GM23338 (cell line): ENCODE results near the gene CYP3A5.

Experiments used
- EZH2 ChIP-seq: fragments of 200-600 bp; sonication (generic); IDR thresholded peaks from one replicate; pipeline ENCODE4 v1.8.0; 2017; ENCODE audit warnings: antibody characterized with exemption, mild to moderate bottlenecking, low read depth; ENCODE audit not compliant: unreplicated experiment
- EZH2phosphoT487 ChIP-seq: fragments of 200-600 bp; sonication (generic); IDR thresholded peaks from one replicate; pipeline ENCODE4 v1.8.1; 2018; ENCODE audit warnings: antibody characterized with exemption; ENCODE audit not compliant: unreplicated experiment
- POLR2AphosphoS5 ChIP-seq: IDR thresholded peaks from 2 replicates; pipeline ENCODE4 v1.6.1; 2016; ENCODE audit warnings: antibody characterized with exemption, low read depth
- TF ChIP-seq, protein P1 (sequence below): IDR thresholded peaks from one replicate; pipeline ENCODE4 v1.6.1; 2018; ENCODE audit warnings: antibody characterized with exemption; ENCODE audit not compliant: unreplicated experiment
- TF ChIP-seq, protein P2 (sequence below), 2 experiments: fragments of 200-600 bp in 1 of 2; sonication (generic) in 1 of 2; conservative IDR thresholded peaks; 2 replicates each; pipeline versions ENCODE4 v1.5.1 to v1.6.1; 2016 to 2017; ENCODE audit warnings: antibody characterized with exemption in 2 of 2, low read depth in 2 of 2, mild to moderate bottlenecking in 2 of 2, moderate library complexity in 1 of 2
- TF ChIP-seq, protein P3 (sequence below): IDR thresholded peaks from 2 replicates; pipeline ENCODE4 v1.6.1; 2016; ENCODE audit warnings: antibody characterized with exemption

DNA sequence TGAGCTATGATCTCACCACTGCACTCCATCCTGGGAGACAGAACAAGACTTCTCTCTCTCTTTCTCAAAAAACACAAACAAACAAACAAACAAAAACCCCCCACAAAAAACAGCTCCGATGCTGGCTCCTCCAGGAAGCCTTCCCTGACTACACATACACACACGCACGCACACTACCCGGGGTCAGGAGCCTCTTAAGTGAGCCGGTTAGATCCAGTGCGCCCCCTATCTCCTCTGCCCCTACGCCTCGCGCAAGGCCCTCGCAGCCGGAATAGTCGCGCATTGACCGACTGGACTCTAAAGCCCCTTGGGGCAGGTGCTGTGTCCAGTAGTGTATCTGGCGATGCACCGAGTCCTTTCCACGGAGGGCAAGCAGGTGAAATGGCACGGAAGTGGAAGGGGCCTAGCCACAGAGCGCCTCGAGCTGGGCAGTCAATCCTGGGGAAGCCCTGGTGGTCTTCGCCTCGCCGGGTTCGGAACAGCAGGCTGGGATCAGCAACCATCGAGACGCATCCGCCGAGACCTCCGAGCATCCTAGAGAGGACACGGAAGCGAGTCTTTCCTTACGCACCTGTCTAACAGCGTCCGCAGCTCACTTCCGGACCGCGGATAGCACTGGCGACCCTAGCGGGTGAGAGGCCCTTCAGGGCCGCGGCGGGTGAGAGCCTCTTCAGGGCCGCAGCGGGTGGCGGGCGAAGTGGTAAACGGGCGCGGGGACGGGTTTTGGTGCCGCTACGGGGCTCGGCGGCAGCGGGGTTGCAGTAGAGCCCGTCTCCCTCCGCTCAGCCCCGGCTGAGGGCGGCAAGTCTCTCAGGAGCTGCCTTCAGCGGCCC, 63.2 kb downstream of the CYP3A5 start, which contains the start of gene ZSCAN25:
- TF ChIP-seq, protein P1, sequence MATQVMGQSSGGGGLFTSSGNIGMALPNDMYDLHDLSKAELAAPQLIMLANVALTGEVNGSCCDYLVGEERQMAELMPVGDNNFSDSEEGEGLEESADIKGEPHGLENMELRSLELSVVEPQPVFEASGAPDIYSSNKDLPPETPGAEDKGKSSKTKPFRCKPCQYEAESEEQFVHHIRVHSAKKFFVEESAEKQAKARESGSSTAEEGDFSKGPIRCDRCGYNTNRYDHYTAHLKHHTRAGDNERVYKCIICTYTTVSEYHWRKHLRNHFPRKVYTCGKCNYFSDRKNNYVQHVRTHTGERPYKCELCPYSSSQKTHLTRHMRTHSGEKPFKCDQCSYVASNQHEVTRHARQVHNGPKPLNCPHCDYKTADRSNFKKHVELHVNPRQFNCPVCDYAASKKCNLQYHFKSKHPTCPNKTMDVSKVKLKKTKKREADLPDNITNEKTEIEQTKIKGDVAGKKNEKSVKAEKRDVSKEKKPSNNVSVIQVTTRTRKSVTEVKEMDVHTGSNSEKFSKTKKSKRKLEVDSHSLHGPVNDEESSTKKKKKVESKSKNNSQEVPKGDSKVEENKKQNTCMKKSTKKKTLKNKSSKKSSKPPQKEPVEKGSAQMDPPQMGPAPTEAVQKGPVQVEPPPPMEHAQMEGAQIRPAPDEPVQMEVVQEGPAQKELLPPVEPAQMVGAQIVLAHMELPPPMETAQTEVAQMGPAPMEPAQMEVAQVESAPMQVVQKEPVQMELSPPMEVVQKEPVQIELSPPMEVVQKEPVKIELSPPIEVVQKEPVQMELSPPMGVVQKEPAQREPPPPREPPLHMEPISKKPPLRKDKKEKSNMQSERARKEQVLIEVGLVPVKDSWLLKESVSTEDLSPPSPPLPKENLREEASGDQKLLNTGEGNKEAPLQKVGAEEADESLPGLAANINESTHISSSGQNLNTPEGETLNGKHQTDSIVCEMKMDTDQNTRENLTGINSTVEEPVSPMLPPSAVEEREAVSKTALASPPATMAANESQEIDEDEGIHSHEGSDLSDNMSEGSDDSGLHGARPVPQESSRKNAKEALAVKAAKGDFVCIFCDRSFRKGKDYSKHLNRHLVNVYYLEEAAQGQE: no peak
- TF ChIP-seq, protein P2, sequence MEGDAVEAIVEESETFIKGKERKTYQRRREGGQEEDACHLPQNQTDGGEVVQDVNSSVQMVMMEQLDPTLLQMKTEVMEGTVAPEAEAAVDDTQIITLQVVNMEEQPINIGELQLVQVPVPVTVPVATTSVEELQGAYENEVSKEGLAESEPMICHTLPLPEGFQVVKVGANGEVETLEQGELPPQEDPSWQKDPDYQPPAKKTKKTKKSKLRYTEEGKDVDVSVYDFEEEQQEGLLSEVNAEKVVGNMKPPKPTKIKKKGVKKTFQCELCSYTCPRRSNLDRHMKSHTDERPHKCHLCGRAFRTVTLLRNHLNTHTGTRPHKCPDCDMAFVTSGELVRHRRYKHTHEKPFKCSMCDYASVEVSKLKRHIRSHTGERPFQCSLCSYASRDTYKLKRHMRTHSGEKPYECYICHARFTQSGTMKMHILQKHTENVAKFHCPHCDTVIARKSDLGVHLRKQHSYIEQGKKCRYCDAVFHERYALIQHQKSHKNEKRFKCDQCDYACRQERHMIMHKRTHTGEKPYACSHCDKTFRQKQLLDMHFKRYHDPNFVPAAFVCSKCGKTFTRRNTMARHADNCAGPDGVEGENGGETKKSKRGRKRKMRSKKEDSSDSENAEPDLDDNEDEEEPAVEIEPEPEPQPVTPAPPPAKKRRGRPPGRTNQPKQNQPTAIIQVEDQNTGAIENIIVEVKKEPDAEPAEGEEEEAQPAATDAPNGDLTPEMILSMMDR (conservative IDR thresholded peaks at IDR 0.05; ENCODE audit: low read depth in 2 of 2): peak; percentile 73 to 84
- TF ChIP-seq, protein P3, sequence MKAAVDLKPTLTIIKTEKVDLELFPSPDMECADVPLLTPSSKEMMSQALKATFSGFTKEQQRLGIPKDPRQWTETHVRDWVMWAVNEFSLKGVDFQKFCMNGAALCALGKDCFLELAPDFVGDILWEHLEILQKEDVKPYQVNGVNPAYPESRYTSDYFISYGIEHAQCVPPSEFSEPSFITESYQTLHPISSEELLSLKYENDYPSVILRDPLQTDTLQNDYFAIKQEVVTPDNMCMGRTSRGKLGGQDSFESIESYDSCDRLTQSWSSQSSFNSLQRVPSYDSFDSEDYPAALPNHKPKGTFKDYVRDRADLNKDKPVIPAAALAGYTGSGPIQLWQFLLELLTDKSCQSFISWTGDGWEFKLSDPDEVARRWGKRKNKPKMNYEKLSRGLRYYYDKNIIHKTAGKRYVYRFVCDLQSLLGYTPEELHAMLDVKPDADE: peak; percentile 91; the same call in 1 of the 2 replicates
- TF ChIP-seq EZH2 (no peak), EZH2phosphoT487 (no peak), POLR2AphosphoS5 (peak; percentile 94)
